Fibroblast of villous mesenchyme (primary cell): ENCODE data around the gene WDR88. TPM values are rescaled to one million over a fixed set of nuclear protein-coding genes. Genes with fewer than 3 reads are reported as not detected.
"Not testable (repeated sequence)": the region's sequence is repeated elsewhere in the genome, so short reads cannot be mapped to it uniquely, and the experiment has no call there.

Source experiments
- DNase-seq: peaks from one replicate; pipeline ENCODE4 v3.0.0-alpha.2; 2010; ENCODE audit warnings: low read depth
- H3K4me3 ChIP-seq: 2 replicates; pipeline ENCODE4 v1.5.1; 2011; ENCODE audit warnings: low read depth, mild to moderate bottlenecking, low read length
- CTCF ChIP-seq: IDR thresholded peaks from 2 replicates; pipeline ENCODE4 v1.5.1; 2012; ENCODE audit warnings: low read depth, mild to moderate bottlenecking, low read length; ENCODE audit not compliant: insufficient read depth
- total RNA-seq: library from RNA; depleted of rRNA; stranded (reverse); fragments of >200 nt; gene quantifications from 2 replicates; pipeline ENCODE4 v1.2.3, GENCODE V29; 2012

The WDR88 gene
- total RNA-seq, 1 donor: not detected

GRCh38 chr19:33206261-33207039, 74.5 kb downstream of the WDR88 start:
- no peak for DNase-seq
- H3K4me3 ChIP-seq: no peak overlapping the region
- TF ChIP-seq CTCF: no peak

GRCh38 chr19:33207040-33207620, 75.2 kb downstream of the WDR88 start:
- no peak for TF ChIP-seq CTCF
- no peak for DNase-seq

GRCh38 chr19:33207903-33208302, 76.0 kb downstream of the WDR88 start:
- no peak for TF ChIP-seq CTCF
- no peak overlapping the region for H3K4me3 ChIP-seq
- DNase-seq: no peak

More at GRCh38 chr19:33207040-33207620, 75.2 kb downstream of the WDR88 start:
- H3K4me3 ChIP-seq: no peak overlapping the region

GRCh38 chr19:33208371-33208895, 76.5 kb downstream of the WDR88 start:
- no peak for TF ChIP-seq CTCF
- DNase-seq: no peak
- H3K4me3 ChIP-seq: no peak overlapping the region

- no peak for DNase-seq
- no peak overlapping the region for H3K4me3 ChIP-seq
- TF ChIP-seq CTCF: no peak
These were observed 77.3 kb downstream of the WDR88 start for GRCh38 chr19:33208904-33209849.

GRCh38 chr19:33209850-33210230, 77.9 kb downstream of the WDR88 start:
- DNase-seq, H3K4me3 ChIP-seq: not testable (repeated sequence)
